Measurements from ENCODE around the gene CMIP.

The CMIP gene

DNA sequence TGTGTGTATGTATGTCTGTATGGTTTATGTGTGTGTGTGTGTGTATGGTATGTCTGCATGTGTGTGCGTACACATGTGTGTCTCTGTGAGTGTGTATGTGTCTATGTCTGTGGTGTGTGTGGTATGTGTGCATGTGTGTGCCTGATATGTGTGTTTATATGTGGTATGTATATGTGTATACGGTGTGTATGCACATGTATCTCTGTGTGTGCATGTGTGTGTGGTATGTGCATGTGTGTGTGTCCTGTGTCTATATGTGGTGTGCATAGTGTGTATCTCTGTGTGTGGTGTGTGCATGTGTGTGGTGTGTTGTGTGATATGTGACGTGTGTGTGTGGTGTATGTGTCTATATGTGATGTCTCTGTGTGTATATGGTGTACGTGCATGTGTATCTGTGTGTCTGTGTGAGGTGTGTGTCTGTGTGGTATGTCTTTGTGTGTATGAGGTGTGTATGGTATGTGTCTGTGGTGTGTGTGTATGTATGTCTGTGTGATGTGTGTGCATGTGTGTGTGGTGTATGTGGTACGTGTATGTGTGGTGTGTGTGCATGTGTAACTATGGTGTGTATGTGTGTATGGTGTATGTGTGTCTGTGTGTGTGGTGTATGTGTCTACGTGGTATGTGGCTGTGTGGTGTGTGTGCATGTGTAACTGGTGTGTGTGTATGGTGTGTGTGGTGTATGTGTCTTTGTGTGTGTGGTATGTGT, 170.2 kb downstream of the CMIP start:
- CTCF ChIA-PET: interaction anchor here (2.2 to 11.1 kb wide), 2 partner anchors 82 to 88 kb away, joined by 5 to 234 read pairs; no protein-coding TSS in a partner anchor
- POLR2A ChIA-PET: no interaction called here
- Histone ChIP-seq H3K27me3 (replicated peaks in 2 of 5; ENCODE audit: control insufficient read depth in 4 of 5, insufficient read depth in 5 of 5, low read length in 4 of 5) (no peaks in the 10 kb centered on the region), H3K4me1 (ENCODE audit: control extremely low read depth in 1 of 4, control insufficient read depth in 4 of 4, insufficient read depth in 4 of 4, low read length in 3 of 4) (peaks cover 0 to 15% (median 15%) of the 10 kb centered on the region in 4 experiments), H3K36me3 (ENCODE audit: control insufficient read depth in 4 of 4, insufficient read depth in 4 of 4, low read length in 3 of 4) (peaks cover 3 to 35% (median 18%) of the 10 kb centered on the region in 4 experiments), H3K27ac (ENCODE audit: insufficient read depth in 1 of 2, low read depth in 1 of 2, low read length in 2 of 2, poor library complexity in 1 of 2, severe bottlenecking in 2 of 2) (no peak overlapping the region), H3K9me3 (ENCODE audit: control extremely low read depth in 1 of 5, control insufficient read depth in 4 of 5, insufficient read depth in 2 of 5, low read depth in 1 of 5, low read length in 4 of 5) (peaks cover 0 to 2% (median 0%) of the 10 kb centered on the region in 5 experiments), H3K4me3 (ENCODE audit: control insufficient read depth in 1 of 7, extremely low read depth in 1 of 7, insufficient read depth in 4 of 7, low read depth in 2 of 7, low read length in 6 of 7) (no peak overlapping the region)
- DNase-seq: no peak
- WGBS (ENCODE audit: insufficient coverage): 98% methylated on average over 5 of the region's 6 CpGs

DNA sequence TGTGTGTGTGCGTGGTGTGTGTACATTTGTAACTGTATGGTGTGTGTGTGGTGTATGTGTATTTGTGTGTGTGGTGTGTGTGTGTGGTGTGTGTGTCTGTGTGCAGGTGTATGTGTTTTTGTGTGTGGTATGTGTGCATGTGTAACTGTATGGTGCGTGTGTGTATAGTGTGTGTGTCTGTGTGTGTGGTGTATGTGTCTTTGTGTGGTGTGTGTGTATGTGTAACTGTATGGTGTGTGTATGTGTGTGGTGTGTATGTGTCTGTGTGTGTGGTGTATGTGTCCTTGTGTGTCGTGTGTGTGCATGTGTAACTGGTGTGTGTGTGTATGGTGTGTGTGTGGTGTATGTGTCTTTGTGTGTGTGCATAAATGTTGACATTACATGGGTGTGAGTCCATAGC, 170.8 kb downstream of the CMIP start:
- CTCF ChIA-PET: interaction anchor here (0.9 to 11.1 kb wide), 4 partner anchors 9 to 88 kb away, joined by 4 to 234 read pairs (median 4); no protein-coding TSS in a partner anchor
- no peak for DNase-seq
- POLR2A ChIA-PET: interaction anchor here (0.6 kb wide), 1 partner anchor 9 kb away, joined by 3 read pairs; no protein-coding TSS in a partner anchor
- Histone ChIP-seq H3K4me3 (ENCODE audit: control insufficient read depth in 1 of 7, extremely low read depth in 1 of 7, insufficient read depth in 4 of 7, low read depth in 2 of 7, low read length in 6 of 7) (no peak overlapping the region), H3K27me3 (replicated peaks in 2 of 5; ENCODE audit: control insufficient read depth in 4 of 5, insufficient read depth in 5 of 5, low read length in 4 of 5) (no peaks in the 10 kb centered on the region), H3K36me3 (ENCODE audit: control insufficient read depth in 4 of 4, insufficient read depth in 4 of 4, low read length in 3 of 4) (peaks cover 0 to 33% (median 16%) of the 10 kb centered on the region in 4 experiments), H3K4me1 (ENCODE audit: control extremely low read depth in 1 of 4, control insufficient read depth in 4 of 4, insufficient read depth in 4 of 4, low read length in 3 of 4) (peaks cover 0 to 15% (median 15%) of the 10 kb centered on the region in 4 experiments), H3K9me3 (ENCODE audit: control extremely low read depth in 1 of 5, control insufficient read depth in 4 of 5, insufficient read depth in 2 of 5, low read depth in 1 of 5, low read length in 4 of 5) (peaks cover 0 to 2% (median 0%) of the 10 kb centered on the region in 5 experiments), H3K27ac (ENCODE audit: insufficient read depth in 1 of 2, low read depth in 1 of 2, low read length in 2 of 2, poor library complexity in 1 of 2, severe bottlenecking in 2 of 2) (no peak overlapping the region)
- 93% methylated on average over 2 of the region's 3 CpGs for WGBS (ENCODE audit: insufficient coverage)

DNA sequence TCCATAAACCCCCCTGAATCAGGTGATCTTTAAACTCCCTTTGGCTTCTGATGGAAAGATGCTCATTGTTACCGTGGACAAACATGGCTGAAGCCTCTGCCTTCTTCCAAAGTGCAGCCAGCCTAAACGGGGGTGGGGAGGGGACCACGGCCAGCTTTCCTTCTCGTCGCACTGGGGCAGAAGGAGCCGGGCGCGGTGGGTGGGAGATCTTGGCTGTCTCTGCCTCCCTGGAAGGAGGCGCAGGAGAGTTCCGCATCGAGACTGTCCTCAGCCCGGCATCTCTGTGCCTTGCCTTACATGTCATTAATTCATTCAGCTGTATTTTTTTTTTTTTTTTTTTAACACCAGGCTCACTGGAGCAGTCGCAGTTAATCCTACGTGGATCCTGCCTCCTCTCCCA, 171.2 kb downstream of the CMIP start:
- POLR2A ChIA-PET: interaction anchor here (0.6 kb wide), 1 partner anchor 9 kb away, joined by 3 read pairs; no protein-coding TSS in a partner anchor
- CTCF ChIA-PET: interaction anchor here (0.9 to 11.1 kb wide), 8 partner anchors 9 to 246 kb away, joined by 3 to 234 read pairs (median 4); no protein-coding TSS in a partner anchor
- H3K27ac ChIP-seq (ENCODE audit: insufficient read depth in 1 of 2, low read depth in 1 of 2, low read length in 2 of 2, poor library complexity in 1 of 2, severe bottlenecking in 2 of 2): no peak overlapping the region

DNA sequence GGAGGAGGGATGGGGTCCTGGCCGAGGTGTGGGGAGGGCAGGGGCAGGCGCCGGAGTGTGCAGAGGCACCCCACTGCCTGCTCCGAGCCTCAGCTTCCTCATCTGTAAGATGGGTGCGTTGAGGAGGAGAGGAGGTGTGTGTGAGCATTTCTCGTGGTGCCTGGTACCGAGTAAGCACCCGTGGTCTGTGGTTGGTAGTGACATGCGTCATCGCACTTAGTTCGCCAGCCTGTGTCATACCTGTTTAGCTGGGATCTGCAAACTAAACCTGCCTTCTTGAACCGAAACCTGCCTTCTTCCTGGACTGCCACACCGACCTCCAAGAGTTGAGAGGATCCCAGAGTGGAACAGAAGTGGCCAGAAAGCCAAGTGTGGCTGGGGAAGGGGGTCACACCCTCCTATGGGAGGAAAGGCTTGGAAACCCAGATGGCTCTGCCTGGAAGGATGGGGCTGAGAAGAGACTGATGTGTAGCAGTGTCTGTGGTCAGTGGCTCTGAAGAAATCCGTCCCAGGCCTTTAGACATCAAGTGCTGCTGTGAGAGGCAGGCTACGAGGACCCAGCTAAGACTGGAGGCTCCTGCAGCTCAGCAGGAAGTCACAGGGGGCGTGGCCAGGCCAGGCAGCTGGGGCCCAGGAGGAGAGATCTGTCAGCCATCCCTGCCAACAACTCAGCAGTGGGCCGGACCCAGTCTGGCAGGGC, 171.9 kb downstream of the CMIP start:
- DNase-seq: peak in 2 of 3 donors; percentile 72 to 74
- WGBS (ENCODE audit: insufficient coverage): 36% methylated on average over 10 of the region's 17 CpGs
- POLR2A ChIA-PET: no interaction called here
- peaks cover 0 to 2% (median 0%) of the 10 kb centered on the region in 5 experiments for H3K9me3 ChIP-seq (ENCODE audit: control extremely low read depth in 1 of 5, control insufficient read depth in 4 of 5, insufficient read depth in 2 of 5, low read depth in 1 of 5, low read length in 4 of 5)
- peak overlapping the region in 1 of 7 experiments; percentile 1 for H3K4me3 ChIP-seq (ENCODE audit: control insufficient read depth in 1 of 7, extremely low read depth in 1 of 7, insufficient read depth in 4 of 7, low read depth in 2 of 7, low read length in 6 of 7)
- CTCF ChIA-PET: interaction anchor here (0.9 to 11.1 kb wide), 10 partner anchors 8 to 246 kb away, joined by 3 to 234 read pairs (median 4); no protein-coding TSS in a partner anchor
- H3K36me3 ChIP-seq (ENCODE audit: control insufficient read depth in 4 of 4, insufficient read depth in 4 of 4, low read length in 3 of 4): peaks cover 0 to 30% (median 11%) of the 10 kb centered on the region in 4 experiments
- H3K27ac ChIP-seq (ENCODE audit: insufficient read depth in 1 of 2, low read depth in 1 of 2, low read length in 2 of 2, poor library complexity in 1 of 2, severe bottlenecking in 2 of 2): no peak overlapping the region
- peaks cover 0 to 15% (median 15%) of the 10 kb centered on the region in 4 experiments for H3K4me1 ChIP-seq (ENCODE audit: control extremely low read depth in 1 of 4, control insufficient read depth in 4 of 4, insufficient read depth in 4 of 4, low read length in 3 of 4)
- H3K27me3 ChIP-seq (replicated peaks in 2 of 5; ENCODE audit: control insufficient read depth in 4 of 5, insufficient read depth in 5 of 5, low read length in 4 of 5): no peaks in the 10 kb centered on the region

More for the DNA sequence above, 171.2 kb downstream of the CMIP start:
- no peak overlapping the region for H3K4me3 ChIP-seq (ENCODE audit: control insufficient read depth in 1 of 7, extremely low read depth in 1 of 7, insufficient read depth in 4 of 7, low read depth in 2 of 7, low read length in 6 of 7)
- H3K36me3 ChIP-seq (ENCODE audit: control insufficient read depth in 4 of 4, insufficient read depth in 4 of 4, low read length in 3 of 4): peaks cover 0 to 32% (median 14%) of the 10 kb centered on the region in 4 experiments
- no peaks in the 10 kb centered on the region for H3K27me3 ChIP-seq (replicated peaks in 2 of 5; ENCODE audit: control insufficient read depth in 4 of 5, insufficient read depth in 5 of 5, low read length in 4 of 5)
- no peak for DNase-seq
- 93% methylated on average over 12 of the region's 14 CpGs for WGBS (ENCODE audit: insufficient coverage)
- peaks cover 0 to 2% (median 0%) of the 10 kb centered on the region in 5 experiments for H3K9me3 ChIP-seq (ENCODE audit: control extremely low read depth in 1 of 5, control insufficient read depth in 4 of 5, insufficient read depth in 2 of 5, low read depth in 1 of 5, low read length in 4 of 5)
- peaks cover 0 to 15% (median 15%) of the 10 kb centered on the region in 4 experiments for H3K4me1 ChIP-seq (ENCODE audit: control extremely low read depth in 1 of 4, control insufficient read depth in 4 of 4, insufficient read depth in 4 of 4, low read length in 3 of 4)

DNA sequence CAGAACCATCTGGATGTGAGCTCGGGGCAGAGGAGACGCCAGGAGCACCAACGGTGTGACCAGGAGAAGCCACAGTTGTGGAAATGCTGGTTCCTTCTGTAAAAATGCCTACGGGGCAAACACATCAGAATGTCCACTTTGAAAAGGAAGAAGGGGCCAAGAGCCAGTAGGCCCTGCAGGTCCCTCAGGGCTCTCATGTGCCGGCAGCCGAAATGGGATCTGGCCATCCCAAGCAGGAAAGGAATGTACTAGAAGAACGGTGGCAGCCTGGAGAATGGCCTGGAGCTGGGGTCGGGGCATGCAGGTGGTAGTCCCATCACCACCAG, 172.4 kb downstream of the CMIP start:
- peaks cover 0 to 15% (median 15%) of the 10 kb centered on the region in 4 experiments for H3K4me1 ChIP-seq (ENCODE audit: control extremely low read depth in 1 of 4, control insufficient read depth in 4 of 4, insufficient read depth in 4 of 4, low read length in 3 of 4)
- no peaks in the 10 kb centered on the region for H3K27me3 ChIP-seq (replicated peaks in 2 of 5; ENCODE audit: control insufficient read depth in 4 of 5, insufficient read depth in 5 of 5, low read length in 4 of 5)
- H3K4me3 ChIP-seq (ENCODE audit: control insufficient read depth in 1 of 7, extremely low read depth in 1 of 7, insufficient read depth in 4 of 7, low read depth in 2 of 7, low read length in 6 of 7): no peak overlapping the region
- ChIA-PET CTCF (interaction anchor here (0.9 to 11.1 kb wide), 8 partner anchors 7 to 247 kb away, joined by 3 to 234 read pairs (median 4); no protein-coding TSS in a partner anchor), POLR2A (no interaction called here)
- H3K36me3 ChIP-seq (ENCODE audit: control insufficient read depth in 4 of 4, insufficient read depth in 4 of 4, low read length in 3 of 4): peaks cover 0 to 33% (median 13%) of the 10 kb centered on the region in 4 experiments
- peaks cover 0 to 2% (median 0%) of the 10 kb centered on the region in 5 experiments for H3K9me3 ChIP-seq (ENCODE audit: control extremely low read depth in 1 of 5, control insufficient read depth in 4 of 5, insufficient read depth in 2 of 5, low read depth in 1 of 5, low read length in 4 of 5)
- 52% methylated on average over 7 of the region's 8 CpGs for WGBS (ENCODE audit: insufficient coverage)
- H3K27ac ChIP-seq (ENCODE audit: insufficient read depth in 1 of 2, low read depth in 1 of 2, low read length in 2 of 2, poor library complexity in 1 of 2, severe bottlenecking in 2 of 2): no peak overlapping the region
- DNase-seq: no peak

DNA sequence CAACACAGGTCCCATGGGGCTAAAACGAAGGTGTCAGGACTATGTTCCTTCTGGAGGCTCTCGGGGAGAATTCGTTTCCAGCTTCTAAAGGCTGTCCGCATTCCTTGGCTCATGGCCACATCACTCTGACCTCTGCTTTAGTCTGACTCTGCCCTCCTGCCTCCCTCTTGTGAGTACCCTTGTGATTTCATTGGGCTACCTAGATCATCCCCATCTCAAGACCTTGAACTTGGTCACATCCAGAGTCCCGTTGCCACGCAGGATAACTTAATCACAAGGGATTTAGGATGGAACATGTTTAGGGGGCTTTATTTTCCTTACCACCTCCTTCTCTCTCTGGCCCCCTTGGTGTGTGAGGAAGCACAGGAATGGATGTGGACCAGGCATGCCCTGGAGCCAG, 173.6 kb downstream of the CMIP start:
- Histone ChIP-seq H3K27ac (ENCODE audit: insufficient read depth in 1 of 2, low read depth in 1 of 2, low read length in 2 of 2, poor library complexity in 1 of 2, severe bottlenecking in 2 of 2) (no peak overlapping the region), H3K4me1 (ENCODE audit: control extremely low read depth in 1 of 4, control insufficient read depth in 4 of 4, insufficient read depth in 4 of 4, low read length in 3 of 4) (peaks cover 0 to 15% (median 15%) of the 10 kb centered on the region in 4 experiments), H3K27me3 (replicated peaks in 2 of 5; ENCODE audit: control insufficient read depth in 4 of 5, insufficient read depth in 5 of 5, low read length in 4 of 5) (no peaks in the 10 kb centered on the region), H3K36me3 (ENCODE audit: control insufficient read depth in 4 of 4, insufficient read depth in 4 of 4, low read length in 3 of 4) (peaks cover 0 to 33% (median 14%) of the 10 kb centered on the region in 4 experiments), H3K4me3 (ENCODE audit: control insufficient read depth in 1 of 7, extremely low read depth in 1 of 7, insufficient read depth in 4 of 7, low read depth in 2 of 7, low read length in 6 of 7) (no peak overlapping the region), H3K9me3 (ENCODE audit: control extremely low read depth in 1 of 5, control insufficient read depth in 4 of 5, insufficient read depth in 2 of 5, low read depth in 1 of 5, low read length in 4 of 5) (peaks cover 0 to 2% (median 0%) of the 10 kb centered on the region in 5 experiments)
- WGBS (ENCODE audit: insufficient coverage): 92% methylated on average over 6 of the region's 6 CpGs
- POLR2A ChIA-PET: no interaction called here
- no peak for DNase-seq
- CTCF ChIA-PET: interaction anchor here (0.8 to 11.1 kb wide), 3 partner anchors 70 to 214 kb away, joined by 3 to 234 read pairs (median 4); no protein-coding TSS in a partner anchor

All from common myeloid progenitor, CD34-positive (primary cell).